ENCODE results near the gene KLHL20. TPM values are rescaled to one million over a fixed set of nuclear protein-coding genes. Genes with fewer than 3 reads are reported as not detected.
"Not testable (repeated sequence)": the region's sequence is repeated elsewhere in the genome, so short reads cannot be mapped to it uniquely, and the experiment has no call there.

The KLHL20 gene
- total and polyA plus RNA-seq, 2 donors (not counting 3 experiments of a cell fraction or from before 2014, with no cell fraction given), result 14.0 to 26.9 TPM

DNA sequence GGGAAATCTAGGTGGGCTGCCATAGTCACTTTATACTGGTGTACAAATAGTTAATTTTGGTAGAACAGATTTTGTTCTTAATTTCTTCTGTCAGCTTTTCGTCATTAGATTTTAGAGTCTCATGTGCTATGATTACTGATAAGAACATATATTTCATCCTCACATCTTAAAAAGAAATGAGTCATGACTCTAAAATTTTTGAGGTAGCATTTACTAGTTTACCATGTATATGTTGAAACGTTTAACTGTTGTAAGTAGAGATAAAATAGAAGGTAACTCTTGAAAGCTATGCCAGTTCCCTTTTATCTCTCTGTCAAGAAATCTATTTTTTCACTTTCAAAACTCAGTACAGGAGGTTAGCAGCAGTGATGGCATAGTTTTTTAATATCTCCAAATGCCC lies 53.4 kb downstream of the KLHL20 start:
- Histone ChIP-seq H3K4me2 (ENCODE audit: insufficient read depth, low read length) (no peak overlapping the region), H3K79me2 (ENCODE audit: control insufficient read depth, insufficient read depth, low read length) (no peaks in the 10 kb centered on the region), H3K36me3 (ENCODE audit: control insufficient read depth in 2 of 2, extremely low read depth in 1 of 2, insufficient read depth in 2 of 2, low read length in 2 of 2) (peaks cover 0 to 1% of the 10 kb centered on the region in 2 experiments), H3K4me1 (ENCODE audit: control insufficient read depth, extremely low read depth, insufficient read depth, low read length) (no peaks in the 10 kb centered on the region), H3K9ac (replicated peaks; ENCODE audit: extremely low read depth, insufficient read depth, low read length) (no peak overlapping the region), H3K27me3 (ENCODE audit: control insufficient read depth in 2 of 2, insufficient read depth in 2 of 2, low read length in 2 of 2) (no peaks in the 10 kb centered on the region), H3K4me3 (replicated peaks in 1 of 3; ENCODE audit: insufficient read depth in 1 of 3, low read depth in 1 of 3, low read length in 3 of 3) (no peak overlapping the region), H3K27ac (ENCODE audit: insufficient read depth, low read depth, low read length) (no peak overlapping the region), H4K20me1 (replicated peaks; ENCODE audit: control insufficient read depth, extremely low read depth, insufficient read depth, low read length) (no peaks in the 10 kb centered on the region), H3K9me3 (replicated peaks; ENCODE audit: control insufficient read depth, insufficient read depth, low read length) (no peaks in the 10 kb centered on the region), H2AFZ (ENCODE audit: low read depth, low read length) (no peak overlapping the region), H3K9me1 (replicated peaks; ENCODE audit: control insufficient read depth, extremely low read depth, insufficient read depth, low read length) (no peaks in the 10 kb centered on the region)
- dilution Hi-C loops (cut with MboI; ENCODE audit: extremely low pct_ligation_motif_present, low sequenced_read_pairs) (no loop called here), intact Hi-C loops (cut with micrococcal nuclease) (no loop called here)
- DNase-seq (ENCODE audit: low read depth, low spot score), result no peak
- no peak for FAIRE-seq
- ChIA-PET CTCF (no interaction called here), POLR2A (no interaction called here)
- BruUV-seq (replicated peaks), result no TSS peak
- no peak for TF ChIP-seq MYC (IDR thresholded peaks at IDR 0.05; ENCODE audit: low read depth, low read length)

DNA sequence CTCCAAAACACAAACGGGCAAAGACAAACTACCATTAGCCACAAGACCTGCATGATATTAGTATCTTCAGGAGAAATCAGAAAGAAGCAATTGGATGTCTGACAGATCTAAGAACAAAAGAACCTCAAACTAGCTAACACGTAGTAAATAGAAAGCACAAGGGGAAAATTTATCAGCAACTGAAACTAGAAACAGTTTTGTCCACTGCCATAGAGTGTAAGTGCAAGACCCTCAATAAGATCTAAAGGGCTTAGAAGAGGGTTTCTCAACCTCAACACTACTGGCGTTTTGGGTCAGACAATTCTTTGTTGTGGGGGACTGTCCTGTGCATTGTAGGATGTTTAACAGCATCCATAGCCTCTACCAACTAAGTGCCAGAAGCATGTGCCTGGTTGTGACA lies 54.0 kb downstream of the KLHL20 start:
- no peaks in the 10 kb centered on the region for H3K4me1 ChIP-seq (ENCODE audit: control insufficient read depth, extremely low read depth, insufficient read depth, low read length)
- no peak for FAIRE-seq

DNA sequence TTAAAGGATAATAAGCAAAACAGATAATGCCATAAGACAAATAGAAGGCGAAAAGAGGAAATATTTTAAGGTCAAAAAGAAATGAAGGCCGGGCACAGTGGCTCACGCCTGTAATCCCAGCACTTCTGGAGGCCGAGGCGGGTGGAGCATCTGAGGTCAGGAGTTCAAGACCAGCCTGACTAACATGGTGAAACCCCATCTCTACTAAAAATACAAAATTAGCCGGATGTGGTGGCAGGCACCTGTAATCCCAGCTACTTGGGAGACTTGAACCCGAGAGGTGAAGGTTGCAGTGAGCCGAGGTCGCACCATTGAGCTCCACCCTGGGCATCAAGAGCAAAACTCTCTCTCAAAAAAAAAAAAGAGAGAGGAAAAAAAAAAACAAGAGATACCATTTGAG lies 55.5 kb downstream of the KLHL20 start:
- not testable (repeated sequence) for H3K4me1 ChIP-seq (ENCODE audit: control insufficient read depth, extremely low read depth, insufficient read depth, low read length); H3K27ac ChIP-seq (ENCODE audit: insufficient read depth, low read depth, low read length)

More for the DNA sequence above, 54.0 kb downstream of the KLHL20 start:
- Histone ChIP-seq H3K9ac (replicated peaks; ENCODE audit: extremely low read depth, insufficient read depth, low read length) (no peak overlapping the region), H2AFZ (ENCODE audit: low read depth, low read length) (no peak overlapping the region), H3K9me1 (replicated peaks; ENCODE audit: control insufficient read depth, extremely low read depth, insufficient read depth, low read length) (no peaks in the 10 kb centered on the region), H3K27me3 (ENCODE audit: control insufficient read depth in 2 of 2, insufficient read depth in 2 of 2, low read length in 2 of 2) (no peaks in the 10 kb centered on the region), H3K4me2 (ENCODE audit: insufficient read depth, low read length) (no peak overlapping the region), H3K36me3 (ENCODE audit: control insufficient read depth in 2 of 2, extremely low read depth in 1 of 2, insufficient read depth in 2 of 2, low read length in 2 of 2) (peaks cover 0 to 1% of the 10 kb centered on the region in 2 experiments), H3K9me3 (replicated peaks; ENCODE audit: control insufficient read depth, insufficient read depth, low read length) (no peaks in the 10 kb centered on the region), H3K4me3 (replicated peaks in 1 of 3; ENCODE audit: insufficient read depth in 1 of 3, low read depth in 1 of 3, low read length in 3 of 3) (no peak overlapping the region), H3K79me2 (ENCODE audit: control insufficient read depth, insufficient read depth, low read length) (no peaks in the 10 kb centered on the region), H4K20me1 (replicated peaks; ENCODE audit: control insufficient read depth, extremely low read depth, insufficient read depth, low read length) (no peaks in the 10 kb centered on the region), H3K27ac (ENCODE audit: insufficient read depth, low read depth, low read length) (no peak overlapping the region)
- DNase-seq (ENCODE audit: low read depth, low spot score), result no peak
- ChIA-PET POLR2A (no interaction called here), CTCF (no interaction called here)
- intact Hi-C loops (cut with micrococcal nuclease) (no loop called here), dilution Hi-C loops (cut with MboI; ENCODE audit: extremely low pct_ligation_motif_present, low sequenced_read_pairs) (no loop called here)
- TF ChIP-seq POLR2A (IDR thresholded peaks at IDR 0.05; ENCODE audit: low read depth, low read length) (no peak), GATA2 (IDR thresholded peaks at IDR 0.05; ENCODE audit: insufficient read depth, insufficient read length, low read depth, low read length) (no peak), MYC (IDR thresholded peaks at IDR 0.05; ENCODE audit: low read depth, low read length) (no peak), JUN (IDR thresholded peaks at IDR 0.05; ENCODE audit: borderline replicate concordance, insufficient read depth, insufficient read length, low read depth) (no peak)
- TF ChIP-seq, protein P1, sequence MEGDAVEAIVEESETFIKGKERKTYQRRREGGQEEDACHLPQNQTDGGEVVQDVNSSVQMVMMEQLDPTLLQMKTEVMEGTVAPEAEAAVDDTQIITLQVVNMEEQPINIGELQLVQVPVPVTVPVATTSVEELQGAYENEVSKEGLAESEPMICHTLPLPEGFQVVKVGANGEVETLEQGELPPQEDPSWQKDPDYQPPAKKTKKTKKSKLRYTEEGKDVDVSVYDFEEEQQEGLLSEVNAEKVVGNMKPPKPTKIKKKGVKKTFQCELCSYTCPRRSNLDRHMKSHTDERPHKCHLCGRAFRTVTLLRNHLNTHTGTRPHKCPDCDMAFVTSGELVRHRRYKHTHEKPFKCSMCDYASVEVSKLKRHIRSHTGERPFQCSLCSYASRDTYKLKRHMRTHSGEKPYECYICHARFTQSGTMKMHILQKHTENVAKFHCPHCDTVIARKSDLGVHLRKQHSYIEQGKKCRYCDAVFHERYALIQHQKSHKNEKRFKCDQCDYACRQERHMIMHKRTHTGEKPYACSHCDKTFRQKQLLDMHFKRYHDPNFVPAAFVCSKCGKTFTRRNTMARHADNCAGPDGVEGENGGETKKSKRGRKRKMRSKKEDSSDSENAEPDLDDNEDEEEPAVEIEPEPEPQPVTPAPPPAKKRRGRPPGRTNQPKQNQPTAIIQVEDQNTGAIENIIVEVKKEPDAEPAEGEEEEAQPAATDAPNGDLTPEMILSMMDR (IDR thresholded peaks at IDR 0.05; ENCODE audit: extremely low read depth in 1 of 2, insufficient read depth in 1 of 2, low read depth in 1 of 2, low read length in 2 of 2), result no peak
- BruUV-seq (replicated peaks), result no TSS peak

More for the DNA sequence above, 55.5 kb downstream of the KLHL20 start:
- H3K9ac ChIP-seq (replicated peaks; ENCODE audit: extremely low read depth, insufficient read depth, low read length); H2AFZ ChIP-seq (ENCODE audit: low read depth, low read length); H3K4me3 ChIP-seq (replicated peaks in 1 of 3; ENCODE audit: insufficient read depth in 1 of 3, low read depth in 1 of 3, low read length in 3 of 3); H3K36me3 ChIP-seq (ENCODE audit: control insufficient read depth in 2 of 2, extremely low read depth in 1 of 2, insufficient read depth in 2 of 2, low read length in 2 of 2); H3K27me3 ChIP-seq (ENCODE audit: control insufficient read depth in 2 of 2, insufficient read depth in 2 of 2, low read length in 2 of 2); H3K9me3 ChIP-seq (replicated peaks; ENCODE audit: control insufficient read depth, insufficient read depth, low read length); intact Hi-C loops (cut with micrococcal nuclease); POLR2A ChIA-PET; H3K79me2 ChIP-seq (ENCODE audit: control insufficient read depth, insufficient read depth, low read length); H4K20me1 ChIP-seq (replicated peaks; ENCODE audit: control insufficient read depth, extremely low read depth, insufficient read depth, low read length); CTCF ChIA-PET; FAIRE-seq; DNase-seq (ENCODE audit: low read depth, low spot score); H3K9me1 ChIP-seq (replicated peaks; ENCODE audit: control insufficient read depth, extremely low read depth, insufficient read depth, low read length); H3K4me2 ChIP-seq (ENCODE audit: insufficient read depth, low read length); dilution Hi-C loops (cut with MboI; ENCODE audit: extremely low pct_ligation_motif_present, low sequenced_read_pairs); BruUV-seq (replicated peaks): not testable (repeated sequence)

Measured in endothelial cell of umbilical vein (primary cell).